ENCODE results near the gene C6orf89. TPM values are rescaled to one million over a fixed set of nuclear protein-coding genes. Genes with fewer than 3 reads are reported as not detected.

The C6orf89 gene
- total RNA-seq, 2 donors from 2014 or later = 31.6 to 31.9 TPM

DNA sequence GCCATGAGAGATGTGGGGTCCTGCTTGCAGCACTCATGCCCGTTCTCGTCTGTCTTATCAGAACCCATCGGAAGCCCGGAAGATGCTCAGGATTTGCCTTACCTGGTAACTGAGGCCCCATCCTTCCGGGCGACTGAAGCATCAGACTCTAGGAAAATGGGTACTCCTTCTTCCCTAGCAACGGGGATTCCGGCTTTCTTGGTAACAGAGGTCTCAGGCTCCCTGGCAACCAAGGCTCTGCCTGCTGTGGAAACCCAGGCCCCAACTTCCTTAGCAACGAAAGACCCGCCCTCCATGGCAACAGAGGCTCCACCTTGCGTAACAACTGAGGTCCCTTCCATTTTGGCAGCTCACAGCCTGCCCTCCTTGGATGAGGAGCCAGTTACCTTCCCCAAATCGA, 77.1 kb downstream of the C6orf89 start:
- Mint-ChIP-seq H3K9me3 (no peaks in the 10 kb centered on the region), H3K27ac (peak overlapping the region; percentile 47 to 96), H3K36me3 (peaks cover 0 to 1% of the 10 kb centered on the region in 2 donors)
- ATAC-seq (peak; percentile 55 to 81), DNase-seq (ENCODE audit: low spot score in 2 of 2) (peak in 1 of 2 donors; percentile 79)

- DNase-seq (ENCODE audit: low spot score in 2 of 2) (no peak), ATAC-seq (peak; percentile 15 to 33)
- no peaks in the 10 kb centered on the region for H3K9me3 Mint-ChIP-seq
- peak overlapping the region; percentile 47 to 82 for H3K27ac Mint-ChIP-seq
- H3K36me3 Mint-ChIP-seq = peaks cover 0 to 9% of the 10 kb centered on the region in 2 donors
Measured at GRCh38 chr6:36963451-36964290, 77.9 kb downstream of the C6orf89 start.

- Mint-ChIP-seq H3K9me3 (no peaks in the 10 kb centered on the region), H3K27ac (peak overlapping the region; percentile 47 to 79), H3K36me3 (peaks cover 0 to 12% of the 10 kb centered on the region in 2 donors)
- ATAC-seq (no peak), DNase-seq (ENCODE audit: low spot score in 2 of 2) (no peak)
Measured at GRCh38 chr6:36964349-36964748, 78.6 kb downstream of the C6orf89 start.

GRCh38 chr6:36964908-36965307, 79.2 kb downstream of the C6orf89 start:
- no peak for DNase-seq (ENCODE audit: low spot score in 2 of 2)
- peaks cover 0 to 12% of the 10 kb centered on the region in 2 donors for H3K36me3 Mint-ChIP-seq
- H3K9me3 Mint-ChIP-seq = no peaks in the 10 kb centered on the region
- ATAC-seq = peak in 1 of 2 donors; percentile 7
- peak overlapping the region; percentile 47 to 79 for H3K27ac Mint-ChIP-seq

- DNase-seq (ENCODE audit: low spot score in 2 of 2) (no peak), ATAC-seq (peak in 1 of 2 donors; percentile 28)
- Mint-ChIP-seq H3K9me3 (no peaks in the 10 kb centered on the region), H3K36me3 (peaks cover 12 to 13% of the 10 kb centered on the region in 2 donors), H3K27ac (peak overlapping the region in 1 of 2 donors; percentile 72)
Measured at GRCh38 chr6:36967301-36967700, 81.5 kb downstream of the C6orf89 start.

DNA sequence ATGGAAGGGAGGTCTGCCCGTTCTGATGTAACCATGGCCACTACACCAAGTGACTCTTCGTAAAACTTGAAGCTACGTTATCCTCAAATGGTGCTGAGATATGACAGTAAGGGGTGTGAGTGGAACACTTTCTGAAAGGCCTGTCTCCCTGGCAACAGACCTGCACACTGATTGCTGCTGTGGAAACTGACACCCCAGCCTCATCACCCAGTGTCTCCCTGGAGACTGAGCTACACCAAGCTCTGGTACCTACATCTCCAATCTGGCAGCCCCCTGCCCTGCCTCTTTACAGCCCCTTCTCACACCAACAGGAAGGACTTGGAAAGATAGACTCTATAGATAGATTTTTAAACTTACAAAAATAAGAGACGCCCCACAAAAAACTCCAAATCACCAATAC, 82.0 kb downstream of the C6orf89 start:
- ATAC-seq (peak in 1 of 2 donors; percentile 6), DNase-seq (ENCODE audit: low spot score in 2 of 2) (no peak)
- Mint-ChIP-seq H3K27ac (peak overlapping the region; percentile 15 to 93), H3K36me3 (peaks cover 12 to 16% of the 10 kb centered on the region in 2 donors), H3K9me3 (no peaks in the 10 kb centered on the region)

- ATAC-seq = no peak
- no peak for DNase-seq (ENCODE audit: low spot score in 2 of 2)
- peak overlapping the region; percentile 15 to 93 for H3K27ac Mint-ChIP-seq
- H3K36me3 Mint-ChIP-seq = peaks cover 12 to 16% of the 10 kb centered on the region in 2 donors
- H3K9me3 Mint-ChIP-seq = no peaks in the 10 kb centered on the region
Measured at GRCh38 chr6:36968266-36968977, 82.7 kb downstream of the C6orf89 start.

DNA sequence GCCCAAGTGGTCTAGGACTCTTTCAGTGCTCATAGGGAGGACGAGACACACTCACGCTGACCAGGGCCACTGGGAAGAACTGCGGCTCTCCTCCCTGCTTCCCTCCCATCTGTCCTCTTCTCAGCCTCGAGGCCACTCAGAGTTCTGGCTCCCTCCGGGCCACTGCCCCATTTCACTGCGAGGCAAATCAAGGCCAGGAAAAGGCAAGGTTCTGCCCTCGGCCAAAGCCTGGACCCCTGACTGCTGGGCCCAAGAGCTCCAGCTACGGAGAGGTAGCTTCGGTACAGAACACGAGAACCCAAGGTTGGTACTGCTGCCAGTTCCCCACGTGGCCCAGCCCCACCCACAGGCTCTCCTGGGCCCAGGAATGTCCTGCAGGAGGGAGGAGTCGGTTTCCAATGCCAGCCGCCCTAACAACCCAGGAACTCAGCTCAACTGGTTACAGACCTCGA, 83.5 kb downstream of the C6orf89 start:
- Mint-ChIP-seq H3K9me3 (no peaks in the 10 kb centered on the region), H3K36me3 (peaks cover 12 to 16% of the 10 kb centered on the region in 2 donors)
- no peak for ATAC-seq

GRCh38 chr6:36969988-36970891, 84.5 kb downstream of the C6orf89 start:
- peaks cover 12 to 16% of the 10 kb centered on the region in 2 donors for H3K36me3 Mint-ChIP-seq
- no peak for DNase-seq (ENCODE audit: low spot score in 2 of 2)
- H3K27ac Mint-ChIP-seq = peak overlapping the region; percentile 85 to 88
- ATAC-seq = no peak
- H3K9me3 Mint-ChIP-seq = no peaks in the 10 kb centered on the region

More for the DNA sequence above, 83.5 kb downstream of the C6orf89 start:
- no peak for DNase-seq (ENCODE audit: low spot score in 2 of 2)
- peak overlapping the region; percentile 65 to 85 for H3K27ac Mint-ChIP-seq

DNA sequence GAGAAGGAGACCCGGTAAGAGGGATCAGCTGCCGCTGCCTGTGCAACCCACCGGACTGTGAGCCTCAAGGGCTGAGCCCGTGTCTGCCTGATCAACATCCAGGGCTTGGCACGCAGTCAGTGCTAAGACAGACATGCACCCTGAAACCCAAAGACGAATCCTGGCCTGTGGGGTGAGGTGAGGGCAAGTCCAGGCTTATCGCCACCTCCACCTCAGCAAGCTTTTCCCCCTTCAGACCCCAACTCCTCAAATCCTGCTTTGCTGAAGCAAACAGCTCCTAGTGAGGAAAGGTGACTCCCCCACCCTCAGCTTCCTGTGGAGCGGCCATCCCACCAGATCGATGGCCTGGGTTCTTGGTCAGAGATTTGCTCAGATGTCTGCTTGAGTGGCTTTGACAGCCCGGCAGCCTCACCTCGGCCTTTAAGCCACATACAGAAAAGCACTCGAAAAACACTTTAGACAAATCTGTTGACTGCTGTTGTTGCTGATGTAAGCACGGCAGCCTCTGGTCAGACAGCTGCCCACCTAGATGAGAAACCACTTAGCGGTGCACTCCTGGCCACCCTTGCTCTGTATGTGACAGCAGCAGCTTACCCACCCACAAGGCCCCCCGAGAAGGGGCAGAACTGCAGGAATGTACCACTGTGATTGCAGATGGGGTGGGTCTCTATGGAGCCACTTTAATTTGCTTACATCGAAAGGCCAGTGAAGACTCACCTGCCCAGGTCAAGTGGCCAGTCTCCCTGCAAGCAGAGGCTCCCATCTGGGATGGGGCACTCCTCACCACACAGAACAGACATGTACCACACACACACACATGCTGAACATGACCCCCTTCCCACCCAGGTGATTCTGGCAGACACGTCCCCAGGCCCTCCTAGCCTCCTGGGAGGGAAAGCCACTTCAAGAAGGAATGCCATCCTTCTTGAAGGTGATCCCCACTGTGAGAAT, 85.4 kb downstream of the C6orf89 start:
- H3K9me3 Mint-ChIP-seq = no peaks in the 10 kb centered on the region
- ATAC-seq (no peak), DNase-seq (ENCODE audit: low spot score in 2 of 2) (no peak)
- H3K36me3 Mint-ChIP-seq = peaks cover 16 to 26% of the 10 kb centered on the region in 2 donors
- H3K27ac Mint-ChIP-seq = peak overlapping the region; percentile 82 to 85

- DNase-seq (ENCODE audit: low spot score in 2 of 2) (no peak), ATAC-seq (no peak)
- H3K36me3 Mint-ChIP-seq = peaks cover 16 to 30% of the 10 kb centered on the region in 2 donors
- no peaks in the 10 kb centered on the region for H3K9me3 Mint-ChIP-seq
- H3K27ac Mint-ChIP-seq = peak overlapping the region; percentile 82 to 85
Measured at GRCh38 chr6:36971921-36972673, 86.3 kb downstream of the C6orf89 start.

DNA sequence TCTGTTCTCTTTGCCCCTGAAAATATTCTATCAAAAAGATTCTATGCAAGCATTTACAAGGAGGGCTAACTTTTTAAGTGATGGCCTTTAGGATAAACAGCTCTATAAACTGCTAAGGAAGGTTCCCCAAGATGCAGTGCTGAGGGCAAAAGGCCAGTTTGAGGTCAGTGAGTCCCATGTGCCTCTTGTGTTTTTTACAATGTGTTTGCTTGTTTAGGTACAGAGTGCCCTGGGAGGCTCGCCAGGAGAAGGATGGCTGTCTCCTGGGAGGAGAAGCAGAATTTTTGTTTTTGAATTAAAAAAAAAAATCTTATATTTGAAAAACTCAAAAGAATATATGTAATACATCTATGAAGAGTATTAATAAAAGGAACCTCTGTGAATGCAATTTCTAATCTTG, 87.4 kb downstream of the C6orf89 start:
- Mint-ChIP-seq H3K9me3 (no peaks in the 10 kb centered on the region), H3K36me3 (peaks cover 12 to 30% of the 10 kb centered on the region in 2 donors), H3K27ac (peak overlapping the region in 1 of 2 donors; percentile 29)
- DNase-seq (ENCODE audit: low spot score in 2 of 2) (no peak), ATAC-seq (no peak)

DNA sequence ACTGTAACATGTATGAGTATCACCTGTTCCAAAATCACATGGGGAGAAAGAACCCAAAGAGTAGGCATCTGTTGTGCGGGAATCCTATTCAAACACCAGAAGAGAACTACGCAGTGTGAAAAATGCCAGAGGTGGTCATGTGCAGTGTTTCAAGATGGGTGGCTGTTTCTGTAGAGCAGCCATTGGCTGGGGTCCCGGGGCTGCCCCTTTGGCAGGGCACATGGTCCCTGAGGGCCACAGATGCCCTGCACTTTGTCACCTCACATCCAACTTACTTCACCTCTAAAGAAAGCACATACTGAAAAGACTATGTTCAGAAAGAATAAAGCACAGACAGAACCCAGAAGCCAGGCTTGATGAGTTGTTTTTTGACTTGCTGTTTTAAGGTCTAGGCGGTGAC, 87.9 kb downstream of the C6orf89 start:
- no peak for ATAC-seq
- Mint-ChIP-seq H3K36me3 (peaks cover 7 to 30% of the 10 kb centered on the region in 2 donors), H3K9me3 (no peaks in the 10 kb centered on the region), H3K27ac (no peak overlapping the region)
- no peak for DNase-seq (ENCODE audit: low spot score in 2 of 2)

DNA sequence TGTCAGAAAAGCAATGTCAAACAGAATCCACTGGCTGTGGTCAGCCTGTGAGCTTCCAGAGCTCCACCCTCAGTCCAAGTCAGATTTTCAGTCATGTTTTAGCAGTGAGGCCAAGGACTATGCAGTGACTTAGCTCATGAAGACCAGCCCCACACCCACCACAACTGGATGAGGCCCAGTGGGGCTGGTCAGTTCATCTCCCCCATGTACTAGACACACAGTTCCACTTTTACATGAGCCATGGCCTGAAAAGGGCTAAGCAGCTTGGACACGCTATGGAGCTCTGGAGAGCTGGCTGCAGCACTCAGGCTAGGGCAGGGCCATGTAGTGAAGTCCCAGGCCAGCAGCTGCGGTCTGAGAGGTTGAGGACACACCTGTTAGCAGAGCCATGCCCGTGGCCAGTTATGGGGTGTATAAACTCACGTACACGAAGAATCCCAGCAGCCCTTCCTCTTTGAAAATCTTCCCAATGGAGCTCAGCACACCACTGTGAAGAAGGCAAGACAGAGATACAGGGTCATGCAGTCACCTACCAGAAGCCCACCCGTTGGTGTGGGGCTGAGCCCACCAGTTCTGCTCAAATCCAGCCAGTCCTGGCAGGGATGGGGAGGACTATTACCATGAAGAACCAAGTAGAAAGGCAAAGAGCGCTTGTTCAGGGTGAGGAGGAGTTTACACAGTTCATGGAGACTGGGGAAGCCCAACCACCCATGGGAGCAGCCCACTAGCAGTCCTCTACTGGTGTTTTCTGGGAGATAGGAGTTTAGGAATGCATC, 89.7 kb downstream of the C6orf89 start:
- H3K9me3 Mint-ChIP-seq = no peaks in the 10 kb centered on the region

More for the DNA sequence above, 89.7 kb downstream of the C6orf89 start:
- DNase-seq (ENCODE audit: low spot score in 2 of 2) = no peak
- ATAC-seq = no peak
- peak overlapping the region; percentile 66 to 76 for H3K27ac Mint-ChIP-seq
- H3K36me3 Mint-ChIP-seq = peaks cover 4 to 30% of the 10 kb centered on the region in 2 donors
